ENCODE data around the gene CETP.

Gene CETP

DNA sequence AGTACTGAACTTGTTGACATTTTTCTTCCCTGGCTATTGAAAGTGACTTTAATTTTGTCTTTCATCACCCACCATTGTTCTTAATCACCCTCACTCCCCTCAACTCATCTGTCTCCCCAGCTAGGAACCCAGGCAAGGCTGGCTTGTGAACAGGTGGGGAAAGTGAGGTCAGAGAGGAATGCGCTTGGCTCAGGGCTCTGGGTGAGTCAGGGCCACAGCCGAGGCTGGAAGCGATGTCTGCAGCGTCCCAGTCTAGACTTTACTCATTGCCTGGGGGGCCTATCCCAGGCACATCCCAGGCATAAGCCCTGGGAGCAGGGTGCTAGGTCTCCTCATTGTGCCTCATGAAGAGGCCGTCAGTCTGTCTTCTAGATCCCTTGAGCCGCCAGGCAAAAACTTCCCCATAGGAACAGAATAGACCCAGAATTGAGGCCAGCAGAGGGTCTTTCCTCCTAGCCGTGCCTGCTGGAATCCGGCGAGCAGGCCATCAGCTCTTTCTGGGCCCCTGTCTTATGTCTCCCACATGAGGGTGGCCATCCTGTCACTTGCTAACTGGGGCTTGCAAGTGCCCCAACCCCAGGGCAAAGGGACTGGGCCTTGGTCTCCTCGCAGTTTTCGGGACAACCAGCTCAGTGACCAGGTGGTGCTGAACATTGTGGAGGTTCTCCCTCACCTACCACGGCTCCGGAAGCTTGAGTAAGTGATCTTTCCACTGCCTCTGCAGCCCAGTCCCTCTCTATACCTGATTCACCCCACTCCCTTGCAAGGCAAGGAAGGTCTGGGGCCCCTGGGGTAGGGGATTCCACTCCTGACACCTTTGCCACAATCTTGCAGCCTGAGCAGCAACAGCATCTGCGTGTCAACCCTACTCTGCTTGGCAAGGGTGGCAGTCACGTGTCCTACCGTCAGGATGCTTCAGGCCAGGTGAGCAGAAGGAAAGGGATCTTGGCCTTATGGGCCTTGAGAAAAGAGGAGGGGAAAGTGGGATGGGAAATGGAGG is 67.7 kb downstream of the CETP start:
- no peak overlapping the region for H3K4me3 ChIP-seq (ENCODE audit: low read depth, low read length)
- TF ChIP-seq, protein P1, sequence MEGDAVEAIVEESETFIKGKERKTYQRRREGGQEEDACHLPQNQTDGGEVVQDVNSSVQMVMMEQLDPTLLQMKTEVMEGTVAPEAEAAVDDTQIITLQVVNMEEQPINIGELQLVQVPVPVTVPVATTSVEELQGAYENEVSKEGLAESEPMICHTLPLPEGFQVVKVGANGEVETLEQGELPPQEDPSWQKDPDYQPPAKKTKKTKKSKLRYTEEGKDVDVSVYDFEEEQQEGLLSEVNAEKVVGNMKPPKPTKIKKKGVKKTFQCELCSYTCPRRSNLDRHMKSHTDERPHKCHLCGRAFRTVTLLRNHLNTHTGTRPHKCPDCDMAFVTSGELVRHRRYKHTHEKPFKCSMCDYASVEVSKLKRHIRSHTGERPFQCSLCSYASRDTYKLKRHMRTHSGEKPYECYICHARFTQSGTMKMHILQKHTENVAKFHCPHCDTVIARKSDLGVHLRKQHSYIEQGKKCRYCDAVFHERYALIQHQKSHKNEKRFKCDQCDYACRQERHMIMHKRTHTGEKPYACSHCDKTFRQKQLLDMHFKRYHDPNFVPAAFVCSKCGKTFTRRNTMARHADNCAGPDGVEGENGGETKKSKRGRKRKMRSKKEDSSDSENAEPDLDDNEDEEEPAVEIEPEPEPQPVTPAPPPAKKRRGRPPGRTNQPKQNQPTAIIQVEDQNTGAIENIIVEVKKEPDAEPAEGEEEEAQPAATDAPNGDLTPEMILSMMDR (IDR thresholded peaks at IDR 0.05; ENCODE audit: insufficient read depth, low read depth, low read length, missing control alignments) = no peak
- DNase-seq (ENCODE audit: low read depth) = no peak

GRCh38 chr16:57030346-57030902 is 68.7 kb downstream of the CETP start:
- H3K4me3 ChIP-seq (ENCODE audit: low read depth, low read length) = no peak overlapping the region
- TF ChIP-seq, protein P1 (IDR thresholded peaks at IDR 0.05; ENCODE audit: insufficient read depth, low read depth, low read length, missing control alignments) = no peak
- DNase-seq (ENCODE audit: low read depth) = no peak

GRCh38 chr16:57031156-57031555 is 69.4 kb downstream of the CETP start:
- no peak for DNase-seq (ENCODE audit: low read depth)
- TF ChIP-seq, protein P1 (IDR thresholded peaks at IDR 0.05; ENCODE audit: insufficient read depth, low read depth, low read length, missing control alignments) = no peak
- no peak overlapping the region for H3K4me3 ChIP-seq (ENCODE audit: low read depth, low read length)

DNA sequence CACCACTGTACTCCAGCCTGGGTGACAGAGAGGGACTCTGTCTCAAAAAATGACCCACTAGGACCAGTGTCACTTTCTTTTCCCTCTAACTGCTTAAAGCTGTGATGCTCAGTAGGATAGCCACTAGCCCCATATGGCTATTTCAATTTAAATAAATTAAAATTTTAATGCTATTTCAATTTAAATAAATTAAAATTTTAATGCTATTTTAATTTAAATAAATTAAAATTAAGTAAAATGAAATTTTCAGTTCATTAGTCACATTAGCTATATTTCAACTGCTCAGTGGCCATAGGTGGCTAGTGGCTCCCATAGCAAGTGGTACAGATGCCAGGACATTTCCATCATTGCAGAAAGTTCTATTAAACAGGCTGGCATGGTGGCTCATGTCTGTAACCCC is 70.6 kb downstream of the CETP start:
- TF ChIP-seq, protein P1 (IDR thresholded peaks at IDR 0.05; ENCODE audit: insufficient read depth, low read depth, low read length, missing control alignments) = no peak
- no peak overlapping the region for H3K4me3 ChIP-seq (ENCODE audit: low read depth, low read length)
- no peak for DNase-seq (ENCODE audit: low read depth)

DNA sequence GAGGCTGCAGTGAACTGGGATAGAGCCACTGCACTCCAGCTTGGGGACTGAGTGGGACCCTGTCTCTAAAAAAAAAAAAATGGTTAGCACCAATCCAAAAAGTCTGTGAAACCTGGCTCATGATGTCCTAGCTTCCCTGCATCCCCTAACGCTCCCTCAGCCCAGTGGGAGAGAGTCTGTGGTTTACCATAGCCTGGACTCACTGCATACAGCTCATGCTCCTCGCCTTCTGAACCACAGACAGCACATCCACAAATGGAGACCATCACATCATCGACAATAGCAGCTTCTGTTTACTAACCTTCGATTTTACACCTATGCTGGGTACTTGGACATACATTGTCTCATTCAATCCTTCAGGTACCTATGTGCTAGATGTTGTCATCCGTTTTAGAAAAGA is 71.2 kb downstream of the CETP start:
- H3K4me3 ChIP-seq (ENCODE audit: low read depth, low read length) = no peak overlapping the region
- TF ChIP-seq, protein P1 (IDR thresholded peaks at IDR 0.05; ENCODE audit: insufficient read depth, low read depth, low read length, missing control alignments) = no peak
- no peak for DNase-seq (ENCODE audit: low read depth)

Data from GM12865 (cell line).